ENCODE measurements around the gene TRIM52. TPM values are rescaled to one million over a fixed set of nuclear protein-coding genes. Genes with fewer than 3 reads are reported as not detected.

TRIM52 gene
- total and polyA plus RNA-seq, 2 of the 13 experiments (the other 11 are each of a cell fraction or from before 2014, with no cell fraction given) = 7.2 to 11.6 TPM

DNA sequence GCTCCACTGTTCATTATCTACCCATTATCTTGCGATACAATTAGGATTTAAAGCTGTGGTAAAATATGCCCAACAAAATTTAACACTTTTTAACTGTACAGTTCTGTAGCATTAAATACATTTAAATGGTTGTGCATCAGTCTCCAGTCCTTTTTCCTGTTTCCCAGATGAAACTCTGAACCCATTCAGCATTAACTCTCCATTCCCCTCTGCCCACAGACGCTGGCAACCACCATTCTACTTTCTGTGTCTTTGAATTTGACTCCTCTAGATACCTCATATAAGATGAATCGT lies 53.0 kb downstream of the TRIM52 start:
- H3K9ac ChIP-seq (ENCODE audit: insufficient read depth, low read depth, low read length) = no peak overlapping the region
- peak overlapping the region; percentile 80 for H3K4me2 ChIP-seq (ENCODE audit: low read depth, low read length)
- no peaks in the 10 kb centered on the region for H4K20me1 ChIP-seq (ENCODE audit: insufficient read depth, low read length)
- in situ Hi-C loops (cut with HindIII; ENCODE audit: extremely low pct_ligation_motif_present, low pct_unique_long_range_greater_than_20kb) (no loop called here), intact Hi-C loops (cut with micrococcal nuclease; ENCODE audit: unreplicated experiment) (loop anchor here (1.0 kb wide), 1 partner anchor 21 kb away; no protein-coding TSS in a partner anchor)
- no peaks in the 10 kb centered on the region for H3K79me2 ChIP-seq (ENCODE audit: insufficient read depth, low read length)
- POLR2A ChIA-PET = interaction anchor here (1.2 to 7.4 kb wide), 9 partner anchors 9 to 1584 kb away, joined by 3 to 104 read pairs (median 18); partner anchors contain the start of genes HNRNPH1, RACK1 and TRIM41
- no TSS peak for BruUV-seq (replicated peaks)
- peaks cover 24% of the 10 kb centered on the region for H3K4me1 ChIP-seq (ENCODE audit: insufficient read depth, low read length)
- TF ChIP-seq ZNF124 (CRISPR knock-in tag; IDR thresholded peaks at IDR 0.05) (0 out of 2 replicates have a peak, but pooled peaks have one; percentile 8), NCOA2 (CRISPR knock-in tag; IDR thresholded peaks at IDR 0.05) (0 out of 2 replicates have a peak, but pooled peaks have one; percentile 1), CCDC6 (CRISPR knock-in tag; IDR thresholded peaks at IDR 0.05) (no peak), GPN1 (CRISPR knock-in tag; IDR thresholded peaks at IDR 0.05; ENCODE audit: borderline replicate concordance) (no peak), NONO (IDR thresholded peaks at IDR 0.05) (no peak), NONO (CRISPR knock-in tag; conservative IDR thresholded peaks at IDR 0.05) (0 out of 2 replicates have a peak, but pooled peaks have one; percentile 8), ZNF816 (CRISPR knock-in tag; IDR thresholded peaks at IDR 0.05; ENCODE audit: borderline replicate concordance) (no peak), ZNF33B (CRISPR knock-in tag; IDR thresholded peaks at IDR 0.05) (no peak), TOE1 (CRISPR knock-in tag; IDR thresholded peaks at IDR 0.05) (no peak), MATR3 (CRISPR knock-in tag; IDR thresholded peaks at IDR 0.05) (no peak), NR2F6 (IDR thresholded peaks at IDR 0.05) (peak; percentile 3; the same call in 1 of the 2 replicates), NR2F6 (CRISPR knock-in tag; IDR thresholded peaks at IDR 0.05) (no peak), ZNF720 (CRISPR knock-in tag; IDR thresholded peaks at IDR 0.05) (no peak), SOX5 (CRISPR knock-in tag; IDR thresholded peaks at IDR 0.05; ENCODE audit: borderline replicate concordance) (0 out of 2 replicates have a peak, but pooled peaks have one; percentile 1), NFIC (IDR thresholded peaks at IDR 0.05; ENCODE audit: low read length) (0 out of 2 replicates have a peak, but pooled peaks have one; percentile 5)
- TF ChIP-seq, protein P1, sequence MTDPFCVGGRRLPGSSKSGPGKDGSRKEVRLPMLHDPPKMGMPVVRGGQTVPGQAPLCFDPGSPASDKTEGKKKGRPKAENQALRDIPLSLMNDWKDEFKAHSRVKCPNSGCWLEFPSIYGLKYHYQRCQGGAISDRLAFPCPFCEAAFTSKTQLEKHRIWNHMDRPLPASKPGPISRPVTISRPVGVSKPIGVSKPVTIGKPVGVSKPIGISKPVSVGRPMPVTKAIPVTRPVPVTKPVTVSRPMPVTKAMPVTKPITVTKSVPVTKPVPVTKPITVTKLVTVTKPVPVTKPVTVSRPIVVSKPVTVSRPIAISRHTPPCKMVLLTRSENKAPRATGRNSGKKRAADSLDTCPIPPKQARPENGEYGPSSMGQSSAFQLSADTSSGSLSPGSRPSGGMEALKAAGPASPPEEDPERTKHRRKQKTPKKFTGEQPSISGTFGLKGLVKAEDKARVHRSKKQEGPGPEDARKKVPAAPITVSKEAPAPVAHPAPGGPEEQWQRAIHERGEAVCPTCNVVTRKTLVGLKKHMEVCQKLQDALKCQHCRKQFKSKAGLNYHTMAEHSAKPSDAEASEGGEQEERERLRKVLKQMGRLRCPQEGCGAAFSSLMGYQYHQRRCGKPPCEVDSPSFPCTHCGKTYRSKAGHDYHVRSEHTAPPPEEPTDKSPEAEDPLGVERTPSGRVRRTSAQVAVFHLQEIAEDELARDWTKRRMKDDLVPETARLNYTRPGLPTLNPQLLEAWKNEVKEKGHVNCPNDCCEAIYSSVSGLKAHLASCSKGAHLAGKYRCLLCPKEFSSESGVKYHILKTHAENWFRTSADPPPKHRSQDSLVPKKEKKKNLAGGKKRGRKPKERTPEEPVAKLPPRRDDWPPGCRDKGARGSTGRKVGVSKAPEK (CRISPR knock-in tag; IDR thresholded peaks at IDR 0.05; ENCODE audit: borderline replicate concordance) = no peak
- TF ChIP-seq, protein P2, sequence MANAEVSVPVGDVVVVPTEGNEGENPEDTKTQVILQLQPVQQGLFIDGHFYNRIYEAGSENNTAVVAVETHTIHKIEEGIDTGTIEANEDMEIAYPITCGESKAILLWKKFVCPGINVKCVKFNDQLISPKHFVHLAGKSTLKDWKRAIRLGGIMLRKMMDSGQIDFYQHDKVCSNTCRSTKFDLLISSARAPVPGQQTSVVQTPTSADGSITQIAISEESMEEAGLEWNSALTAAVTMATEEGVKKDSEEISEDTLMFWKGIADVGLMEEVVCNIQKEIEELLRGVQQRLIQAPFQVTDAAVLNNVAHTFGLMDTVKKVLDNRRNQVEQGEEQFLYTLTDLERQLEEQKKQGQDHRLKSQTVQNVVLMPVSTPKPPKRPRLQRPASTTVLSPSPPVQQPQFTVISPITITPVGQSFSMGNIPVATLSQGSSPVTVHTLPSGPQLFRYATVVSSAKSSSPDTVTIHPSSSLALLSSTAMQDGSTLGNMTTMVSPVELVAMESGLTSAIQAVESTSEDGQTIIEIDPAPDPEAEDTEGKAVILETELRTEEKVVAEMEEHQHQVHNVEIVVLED (CRISPR knock-in tag; IDR thresholded peaks at IDR 0.05; ENCODE audit: borderline replicate concordance) = no peak
- TF ChIP-seq, protein P3, sequence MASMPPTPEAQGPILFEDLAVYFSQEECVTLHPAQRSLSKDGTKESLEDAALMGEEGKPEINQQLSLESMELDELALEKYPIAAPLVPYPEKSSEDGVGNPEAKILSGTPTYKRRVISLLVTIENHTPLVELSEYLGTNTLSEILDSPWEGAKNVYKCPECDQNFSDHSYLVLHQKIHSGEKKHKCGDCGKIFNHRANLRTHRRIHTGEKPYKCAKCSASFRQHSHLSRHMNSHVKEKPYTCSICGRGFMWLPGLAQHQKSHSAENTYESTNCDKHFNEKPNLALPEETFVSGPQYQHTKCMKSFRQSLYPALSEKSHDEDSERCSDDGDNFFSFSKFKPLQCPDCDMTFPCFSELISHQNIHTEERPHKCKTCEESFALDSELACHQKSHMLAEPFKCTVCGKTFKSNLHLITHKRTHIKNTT (CRISPR knock-in tag; IDR thresholded peaks at IDR 0.05) = no peak
- CTCF ChIA-PET (ENCODE audit: low intra/inter-chr PET ratio, low total read pairs) = no interaction called here
- H3K36me3 ChIP-seq (replicated peaks in 1 of 2; ENCODE audit: control insufficient read depth in 1 of 2, insufficient read depth in 2 of 2, low read length in 2 of 2) = no peaks in the 10 kb centered on the region
- peaks cover 2 to 34% of the 10 kb centered on the region in 2 experiments; a peak in 4 of 5 replicates for H3K27me3 ChIP-seq (ENCODE audit: control insufficient read depth in 1 of 2, insufficient read depth in 2 of 2, low read length in 2 of 2)
- ATAC-seq (no peak), FAIRE-seq (no peak), DNase-seq (ENCODE audit: low spot score) (no peak)
- H3K4me3 ChIP-seq (replicated peaks in 1 of 3; ENCODE audit: insufficient read depth in 1 of 3, low read depth in 2 of 3, low read length in 3 of 3) = no peak overlapping the region; a peak in 1 of 6 replicates
- no peak overlapping the region for H2AFZ ChIP-seq (ENCODE audit: low read length)
- no peaks in the 10 kb centered on the region for H3K9me3 ChIP-seq (ENCODE audit: low read length)
- no peak overlapping the region for H3K27ac ChIP-seq (ENCODE audit: extremely low read length, insufficient read depth, low read length)
- 19% methylated on average over 3 of the region's 3 CpGs for WGBS (ENCODE audit: low lambda C conversion rate)

Data from HepG2 (cell line).